Heart left ventricle (tissue), 13 donors: Measurements from ENCODE around the gene SLC4A3.

ENCODE experiments used
- CTCF ChIP-seq, 12 donors: fragments of 200-600 bp; sonication (generic) in 4 of 12; IDR thresholded peaks; one replicate each; pipeline versions ENCODE4 v1.5.0 to v1.8.0; 2018 to 2022; ENCODE audit warnings: antibody characterized with exemption in 12 of 12, mild to moderate bottlenecking in 5 of 12
- POLR2A ChIP-seq, 2 donors: fragments of 450-650 bp; IDR thresholded peaks; one replicate each; pipeline ENCODE4 v1.6.1; 2017; ENCODE audit warnings: antibody characterized with exemption in 2 of 2, mild to moderate bottlenecking in 2 of 2, moderate library complexity in 2 of 2
- donor health status: ischemic (EF 13 %, LVEDD 7.1; RV severe dilation, severe dysfunction).
- donor health status: DM: no; HTN: yes; CAD: no.
- donor health status: DM: no; HTN: no; CAD: no.
- donor health status: ischemic (EF 25% LVEDD 6.9; RV normal size, moderate dysfunction).
- donor health status: ischemic (EF 25% LVEDD 5.7; RV mildly dilated, moderate dysfunction).
- donor health status: ischemic (EF 35%, LVEDD 5.7; RV mildly dilated, moderate dysfunction).
- donor health status: nonischemic (EF 11% LVEDD 7.7; RV severe dilation, severe dysfunction).
- donor health status: DM: yes; HTN: yes; CAD: no.
- donor health status: PGD.
- donor health status: ischemic (EF 29% LVEDD 5.4; RV normal size, mild dysfunction).
- donor health status: nonischemic (EF 23%, LVEDD 6.1; RV moderate dilation, normal function).

DNA sequence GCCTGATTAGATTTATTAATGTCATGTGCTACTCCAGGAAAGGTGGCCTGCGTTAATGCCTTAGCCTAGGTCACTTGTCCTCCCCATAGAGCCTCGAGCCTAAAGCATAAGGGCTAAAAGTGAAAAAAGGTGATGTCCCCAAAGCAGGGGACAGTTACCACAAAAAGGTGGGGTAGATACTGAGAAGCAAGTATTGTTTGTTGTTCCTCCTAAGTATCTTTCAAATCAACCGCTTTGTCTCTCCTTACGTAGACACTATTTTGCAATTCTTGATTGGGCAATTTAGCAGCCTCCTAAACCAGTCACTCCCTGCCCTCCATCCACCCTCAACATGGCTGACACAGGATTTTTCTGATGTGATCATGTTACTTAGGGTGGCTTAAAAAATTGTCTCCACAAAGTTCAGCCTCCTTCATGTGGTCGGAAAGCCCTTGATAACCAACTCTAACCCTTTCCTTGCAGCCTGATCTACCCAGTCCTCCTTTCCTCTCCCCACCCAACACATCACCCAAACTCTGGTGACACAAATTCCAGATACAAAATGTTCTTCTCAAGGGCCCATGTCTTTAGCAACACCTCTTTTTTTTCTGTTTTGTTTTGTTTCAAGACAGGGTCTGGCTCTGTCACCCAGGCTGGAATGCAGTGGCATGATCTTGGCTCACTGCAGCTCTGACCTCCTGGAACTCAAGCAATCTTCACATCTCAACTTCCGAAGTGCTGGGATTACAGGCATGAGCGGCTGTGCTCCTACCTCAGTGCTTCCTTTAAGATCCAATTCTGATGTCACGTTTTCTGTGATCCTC lies 48.4 kb upstream of the SLC4A3 start:
- TF ChIP-seq POLR2A (IDR thresholded peaks at IDR 0.05) (no peak), CTCF (IDR thresholded peaks at IDR 0.05) (no peak)
